Forelimb muscle (tissue), 1 donor: ENCODE measurements around the gene WNT9A. TPM values are rescaled to one million over a fixed set of nuclear protein-coding genes. Genes with fewer than 3 reads are reported as not detected.
"Not testable (repeated sequence)": the region's sequence is repeated elsewhere in the genome, so short reads cannot be mapped to it uniquely, and the experiment has no call there.

Source experiments
- DNase-seq: peaks from one replicate; pipeline ENCODE4 v3.0.0-alpha.2; 2013; ENCODE audit warnings: low read depth
- polyA plus RNA-seq: library from polyadenylated mRNA; unstranded; fragments of 120-200 nt; gene quantifications from one replicate; pipeline ENCODE4 v1.2.1, GENCODE V29; 2013; ENCODE audit not compliant: insufficient read length

WNT9A gene
- polyA plus RNA-seq, 1 donor, result 11.2 TPM

DNA sequence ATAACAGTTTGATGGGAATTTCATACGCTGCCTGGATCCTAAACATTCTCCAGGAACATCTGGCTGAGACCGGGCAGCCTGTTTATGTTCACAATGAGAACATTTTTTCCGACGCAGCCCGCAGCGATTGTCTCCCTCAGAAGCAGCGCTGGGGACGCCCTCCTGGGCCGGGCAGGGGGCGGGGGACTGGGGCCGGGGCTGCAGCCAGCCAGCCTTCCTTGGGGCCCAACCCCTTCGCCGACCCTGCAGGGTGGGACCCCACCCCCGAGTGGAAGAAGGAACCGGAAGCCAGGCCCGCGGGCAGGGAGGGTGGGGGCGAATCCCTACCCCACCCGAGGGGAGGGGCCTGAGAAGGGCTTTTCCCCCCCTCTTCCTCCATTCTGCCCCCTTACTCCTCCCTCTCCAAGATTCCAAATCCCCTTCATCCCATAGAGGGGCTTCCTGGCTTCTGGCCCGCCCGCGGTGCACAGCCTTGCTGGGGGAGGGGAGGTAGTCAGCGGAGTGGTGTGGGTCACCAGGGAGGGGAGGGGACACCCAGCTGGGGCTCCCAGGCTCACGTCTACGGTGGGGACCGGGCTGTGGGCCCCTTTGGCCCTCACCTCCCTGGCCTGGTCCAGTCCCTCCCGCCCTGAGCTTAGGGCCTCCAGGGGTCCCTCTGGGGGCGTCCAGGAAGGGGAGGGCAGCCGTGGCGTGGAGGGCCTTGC lies 60.6 kb downstream of the WNT9A start:
- peak; percentile 72 for DNase-seq

DNA sequence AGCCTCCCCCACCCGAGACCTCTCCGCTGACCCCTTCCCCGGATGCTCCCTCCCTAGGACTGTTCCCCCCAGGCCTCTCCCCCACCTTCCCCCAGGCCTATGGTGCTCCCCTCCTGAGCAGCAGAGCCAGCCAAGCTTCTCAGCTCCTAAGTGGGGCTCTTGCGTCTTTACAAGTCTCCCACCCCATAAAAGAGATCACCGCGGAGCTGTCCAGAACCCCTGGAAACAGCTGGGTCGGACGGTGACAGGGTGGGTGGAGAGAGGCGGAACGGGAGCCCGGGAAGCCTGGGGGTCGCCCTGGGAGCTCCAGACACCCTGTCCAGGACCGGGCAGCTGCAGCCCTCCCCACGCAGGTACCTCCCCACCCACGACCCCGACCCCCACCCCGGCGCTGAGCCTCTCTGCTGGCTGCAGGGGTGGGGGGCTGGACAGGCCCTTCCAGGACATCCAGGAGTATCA lies 61.2 kb downstream of the WNT9A start:
- DNase-seq, result no peak

- no peak for DNase-seq
Observed at GRCh38 chr1:227885648-227886502, 61.9 kb downstream of the WNT9A start.

GRCh38 chr1:227885135-227885647 lies 62.5 kb downstream of the WNT9A start:
- no peak for DNase-seq

- DNase-seq, result no peak
Observed at GRCh38 chr1:227884370-227885134, 63.2 kb downstream of the WNT9A start.

DNA sequence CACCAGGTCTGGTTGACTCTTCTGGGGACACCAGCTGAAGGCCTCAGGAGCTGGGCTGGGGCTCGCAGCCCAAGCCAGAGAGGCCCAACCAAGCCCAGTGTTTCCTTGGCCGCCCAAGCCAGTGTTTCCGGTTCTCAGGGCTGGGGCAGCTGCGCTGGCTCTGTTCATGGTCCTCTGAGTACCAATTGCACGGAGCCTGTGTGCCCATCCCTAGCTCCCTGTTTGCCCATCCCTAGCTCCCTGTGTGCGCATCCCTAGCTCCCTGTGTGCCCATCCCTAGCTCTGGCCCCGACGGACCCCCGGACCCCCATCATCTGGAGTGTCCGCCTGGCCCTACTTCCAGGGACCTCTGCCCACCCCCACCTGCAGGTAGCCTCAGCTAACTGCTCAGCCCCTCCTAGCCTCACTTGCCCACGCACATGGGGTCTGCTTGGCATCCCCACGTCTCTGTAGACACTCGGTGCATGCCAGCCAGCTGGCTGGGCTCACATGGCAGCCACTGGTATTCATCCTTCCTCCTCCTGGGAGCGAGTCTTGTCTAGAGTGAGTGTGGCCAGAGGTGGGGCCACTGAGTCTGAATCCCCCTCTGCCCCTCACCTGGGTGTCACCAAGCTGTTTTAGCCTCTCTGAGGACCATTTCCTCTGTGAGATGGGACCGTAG lies 64.0 kb downstream of the WNT9A start:
- no peak for DNase-seq

GRCh38 chr1:227883073-227883520 lies 64.6 kb downstream of the WNT9A start:
- no peak for DNase-seq

DNA sequence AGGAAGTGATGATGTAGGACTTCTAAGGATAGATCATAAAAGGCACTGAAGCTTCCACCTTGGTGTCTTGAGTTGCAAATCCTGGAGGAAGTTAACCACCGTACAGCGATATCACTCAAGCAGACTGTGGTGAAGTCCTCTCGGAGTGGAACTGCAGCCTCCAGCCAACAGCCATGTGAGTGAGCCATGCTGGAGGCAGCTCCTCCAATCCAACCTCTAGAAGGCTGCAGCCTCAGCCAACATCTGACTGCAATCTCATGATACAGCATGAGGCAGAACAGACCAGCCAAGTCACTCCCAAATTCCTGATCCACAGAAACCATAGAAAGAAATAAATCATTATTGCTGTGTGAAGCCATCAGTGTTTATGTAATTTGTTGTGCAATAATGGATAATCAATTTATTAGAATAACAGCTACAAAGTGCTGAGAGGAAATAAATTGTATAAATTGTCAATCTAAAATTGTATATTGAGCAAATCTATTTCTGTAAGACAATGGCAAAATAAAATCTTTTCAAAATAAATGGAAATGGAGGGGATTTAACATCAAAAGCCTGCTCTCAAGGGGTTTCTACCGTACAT lies 67.3 kb downstream of the WNT9A start:
- DNase-seq, result no peak

- not testable (repeated sequence) for DNase-seq
Observed at GRCh38 chr1:227877810-227878209, 69.9 kb downstream of the WNT9A start.

GRCh38 chr1:227871892-227872291 lies 75.8 kb downstream of the WNT9A start:
- not testable (repeated sequence) for DNase-seq

GRCh38 chr1:227870366-227870765 lies 77.4 kb downstream of the WNT9A start:
- DNase-seq, result no peak

- DNase-seq, result no peak
Observed at GRCh38 chr1:227869851-227870305, 77.9 kb downstream of the WNT9A start.

DNA sequence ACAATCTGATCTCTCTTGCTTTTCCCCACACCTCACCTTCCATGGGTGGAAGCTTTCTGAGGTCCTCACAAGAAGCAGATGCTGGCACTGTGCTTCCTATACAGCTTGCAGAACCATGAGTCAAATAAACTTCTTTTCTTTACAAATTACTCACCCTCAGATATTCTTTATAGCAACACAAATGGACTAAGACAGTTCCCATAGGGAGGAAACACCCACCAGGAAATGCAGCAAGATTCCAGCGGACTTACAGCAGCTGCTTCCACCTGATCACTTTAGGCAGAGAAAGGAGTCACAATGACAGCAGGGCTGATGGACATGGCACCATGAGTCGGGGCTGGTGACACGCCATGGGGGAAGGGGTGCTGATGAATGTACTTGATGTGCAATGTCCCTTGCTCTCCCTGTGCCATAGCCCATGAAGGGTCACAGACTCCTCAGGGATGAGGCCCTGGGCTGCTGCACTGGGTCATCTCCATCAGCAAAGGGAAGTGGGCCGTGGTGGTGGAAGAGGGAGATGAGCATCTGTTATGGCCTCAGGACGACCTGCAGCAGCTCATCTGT lies 78.4 kb downstream of the WNT9A start:
- DNase-seq, result no peak

Other genes starting within 250 kb of the WNT9A start
- 16.0 TPM for gene JMJD4, start 212.6 kb downstream of the WNT9A start, polyA plus RNA-seq
- gene SNAP47, start 212.5 kb downstream of the WNT9A start, polyA plus RNA-seq, result 32.2 TPM
- gene PRSS38, start 132.3 kb downstream of the WNT9A start, polyA plus RNA-seq, result not detected
- not detected for gene WNT3A, start 59.1 kb upstream of the WNT9A start, polyA plus RNA-seq
- gene ARF1, start 134.8 kb upstream of the WNT9A start, polyA plus RNA-seq, result 240 TPM
- gene C1orf35, start 155.4 kb upstream of the WNT9A start, polyA plus RNA-seq, result 11.8 TPM
- gene MRPL55, start 161.4 kb upstream of the WNT9A start, polyA plus RNA-seq, result 28.1 TPM
- 125 TPM for gene GUK1, start 192.3 kb upstream of the WNT9A start, polyA plus RNA-seq
- 0.48 TPM for gene GJC2, start 202.0 kb upstream of the WNT9A start, polyA plus RNA-seq
- gene IBA57, start 217.9 kb upstream of the WNT9A start, polyA plus RNA-seq, result 4.4 TPM